RCC 7860 (cell line): ENCODE measurements around the gene PTGS1.

ENCODE experiments used
- DNase-seq: peaks from one replicate; pipeline ENCODE4 v3.0.0-alpha.2; 2015; ENCODE audit warnings: low spot score
- FAIRE-seq: peaks from 2 replicates; lab custom pipeline; 2012; peaks lifted over from hg19 to GRCh38; lab: Jason Lieb, UNC

The PTGS1 gene

DNA sequence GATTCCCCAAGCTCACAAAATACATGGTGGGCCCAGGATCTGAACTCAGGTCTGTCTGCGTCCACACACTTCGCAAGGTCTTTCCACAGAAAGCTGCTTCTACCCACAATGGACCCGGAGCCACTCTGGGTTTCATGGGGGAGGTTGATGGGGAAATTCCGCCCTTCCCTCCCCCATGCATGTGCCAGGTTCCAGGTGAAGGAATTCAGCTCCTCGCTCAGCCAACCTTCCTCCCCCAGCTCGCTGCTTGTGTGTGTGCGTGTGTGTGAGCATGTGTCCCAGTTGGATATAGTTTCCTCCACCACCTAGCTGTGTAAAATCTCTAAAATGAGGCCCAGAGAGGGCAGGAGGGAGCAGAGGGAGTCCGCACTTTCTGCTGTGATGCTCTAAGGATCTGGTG lies 1.0 kb downstream of the PTGS1 start:
- DNase-seq (no peak), FAIRE-seq (no peak)

DNA sequence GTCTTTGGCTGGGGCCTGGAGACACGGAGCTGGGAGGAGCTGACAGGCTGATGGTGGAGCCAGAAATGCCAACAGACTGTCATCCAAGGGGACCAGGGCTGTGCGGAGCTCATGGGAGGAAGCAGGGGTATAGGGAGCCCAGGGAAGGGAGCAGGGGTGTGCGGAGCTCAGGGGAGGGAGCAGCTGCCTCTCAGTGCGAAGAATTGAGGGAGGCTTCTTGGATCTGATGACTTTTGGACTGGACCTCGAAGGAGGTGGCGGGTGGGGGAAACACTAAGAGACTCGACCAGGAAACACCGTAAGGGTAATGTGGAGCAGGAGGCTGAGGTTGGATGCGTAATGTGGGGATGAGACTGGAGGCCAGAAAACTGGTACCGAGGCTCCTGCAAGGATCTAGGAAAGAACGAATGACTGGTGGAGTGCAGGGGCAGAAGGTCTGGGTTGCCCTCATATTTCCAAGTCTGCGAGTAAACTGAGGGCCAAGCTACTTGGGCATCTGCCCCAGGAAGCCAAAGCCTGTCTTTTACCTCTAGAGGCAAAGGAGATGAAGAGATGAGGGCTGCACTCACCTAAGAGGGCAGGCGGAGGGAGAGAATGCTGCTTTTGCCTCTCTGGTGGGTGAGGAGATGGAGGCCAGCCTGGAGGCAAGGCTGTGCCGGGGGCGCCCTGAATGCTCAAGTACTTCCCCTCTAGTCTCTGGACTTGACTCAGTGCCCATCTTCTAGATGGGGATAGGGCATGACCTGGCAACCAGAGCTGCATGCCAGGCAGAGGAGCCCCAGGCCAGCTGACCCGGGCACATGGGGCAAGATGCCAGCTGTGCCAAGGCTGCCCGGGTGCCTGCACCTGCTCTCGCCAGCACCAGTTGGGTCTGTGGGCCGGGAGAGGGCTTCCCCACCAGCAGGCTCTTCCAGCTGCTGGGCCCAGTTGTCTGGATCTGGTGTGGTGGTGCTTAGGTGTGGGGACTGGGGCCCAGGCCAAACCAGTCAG lies 2.3 kb downstream of the PTGS1 start:
- FAIRE-seq (no peak), DNase-seq (no peak)

DNA sequence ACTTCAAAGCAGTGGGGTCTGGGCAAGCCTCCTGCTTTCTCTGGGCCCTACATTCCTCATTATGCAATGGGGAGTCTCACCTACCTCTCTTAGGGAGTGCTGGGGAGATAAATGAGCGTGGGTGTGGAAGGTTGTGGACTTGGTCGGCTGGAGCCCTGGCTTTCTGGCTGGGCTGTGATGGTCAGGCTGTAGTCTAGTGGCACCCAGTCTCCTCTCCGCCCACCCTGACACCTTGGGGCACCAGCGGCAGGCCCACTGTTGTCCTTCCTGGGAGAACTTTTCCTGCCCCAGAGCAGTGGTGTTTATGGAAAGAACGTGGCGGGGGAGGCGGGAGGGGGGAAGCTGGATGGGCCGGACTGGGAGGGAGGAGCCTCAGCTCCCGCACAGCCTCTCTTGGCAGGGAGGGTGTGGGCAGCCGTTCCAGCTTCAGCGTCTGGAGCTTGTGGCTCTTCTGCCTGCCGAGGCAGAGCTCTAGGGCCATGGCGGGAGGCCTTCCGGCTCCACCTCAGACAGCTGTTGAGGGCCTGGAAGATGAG lies 4.1 kb downstream of the PTGS1 start:
- no peak for DNase-seq
- no peak for FAIRE-seq

- FAIRE-seq, result no peak
- no peak for DNase-seq
These were observed 6.0 kb downstream of the PTGS1 start for GRCh38 chr9:122376796-122377195.

DNA sequence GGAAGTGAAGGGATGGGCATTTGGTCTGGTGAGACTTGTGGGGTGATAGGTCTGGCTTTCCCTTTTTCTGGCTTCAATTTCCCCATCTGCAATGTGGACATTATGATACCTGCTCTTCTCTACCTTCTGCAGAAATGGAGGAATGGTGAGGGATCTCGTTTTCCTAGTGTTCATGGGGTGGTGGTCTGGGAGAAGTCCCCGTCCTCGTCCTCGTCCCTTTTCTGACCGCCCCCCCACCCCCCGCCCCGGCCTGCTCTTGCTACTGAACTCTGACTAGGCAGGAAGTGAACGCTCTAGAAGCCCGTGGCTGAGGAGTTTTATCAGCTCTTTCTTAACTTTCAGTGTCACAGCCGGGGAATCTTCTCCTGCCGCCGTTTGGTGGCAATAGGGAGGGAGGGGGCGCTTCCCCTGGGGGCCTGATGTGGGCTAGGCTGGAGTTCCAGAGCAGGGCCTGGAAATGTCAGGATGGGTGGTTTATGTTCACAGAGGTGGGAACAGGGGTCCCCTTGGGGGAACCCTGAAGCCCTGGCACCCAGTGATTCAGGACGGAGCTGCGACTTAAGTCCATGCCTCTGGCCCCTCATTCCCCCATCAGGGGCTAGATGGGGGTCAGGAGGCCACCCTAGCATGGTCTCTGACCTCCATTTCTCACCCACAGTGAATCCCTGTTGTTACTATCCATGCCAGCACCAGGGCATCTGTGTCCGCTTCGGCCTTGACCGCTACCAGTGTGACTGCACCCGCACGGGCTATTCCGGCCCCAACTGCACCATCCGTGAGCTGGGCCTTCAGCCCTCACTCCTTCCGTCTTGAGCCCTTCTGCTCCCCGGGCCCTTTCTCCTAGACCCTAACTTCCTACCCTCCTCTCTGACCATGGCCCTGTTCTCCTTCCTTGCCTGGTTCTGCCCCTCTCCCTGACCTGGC lies 6.7 kb downstream of the PTGS1 start:
- no peak for FAIRE-seq

GRCh38 chr9:122378236-122378635 lies 7.4 kb downstream of the PTGS1 start:
- FAIRE-seq, result no peak

More for the DNA sequence above, 6.7 kb downstream of the PTGS1 start:
- DNase-seq, result no peak

DNA sequence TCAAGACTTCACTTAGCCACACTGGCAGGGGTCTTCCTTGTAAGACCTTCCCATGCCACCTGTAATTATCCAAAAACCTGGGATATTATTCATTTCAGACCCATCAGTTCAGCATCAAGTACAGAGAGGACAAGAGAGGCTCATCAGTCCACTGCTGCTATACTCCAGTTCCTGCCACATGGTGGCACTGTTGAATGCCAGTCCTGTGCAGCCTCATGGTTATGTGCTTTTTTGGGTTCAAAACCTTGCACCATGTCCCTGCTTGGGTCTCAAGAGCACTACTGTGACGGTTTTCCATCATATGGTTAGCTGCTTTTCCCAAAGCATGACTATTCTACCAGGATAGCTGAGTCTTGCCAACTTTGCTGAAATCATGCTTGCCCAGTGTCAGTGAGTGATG lies 8.5 kb downstream of the PTGS1 start:
- FAIRE-seq (no peak), DNase-seq (no peak)

More at GRCh38 chr9:122378236-122378635, 7.4 kb downstream of the PTGS1 start:
- no peak for DNase-seq

DNA sequence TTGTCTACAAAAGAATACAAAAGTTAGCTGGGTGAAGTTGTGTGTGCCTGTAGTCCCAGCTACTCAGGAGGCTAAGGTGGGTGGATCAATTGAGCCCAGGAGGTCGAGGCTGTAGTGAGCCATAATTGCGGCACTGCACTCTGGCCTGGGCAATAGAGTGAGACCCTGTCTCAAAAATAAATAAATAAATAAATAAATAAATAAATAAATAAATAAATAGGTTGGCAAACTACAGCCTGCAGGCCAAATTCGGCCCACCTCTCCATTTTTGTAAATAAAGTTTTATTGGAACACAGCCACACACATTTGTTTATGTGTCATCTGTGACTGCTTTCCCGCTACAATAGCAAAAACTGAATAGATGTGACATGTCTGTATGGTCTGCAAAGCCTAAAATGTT lies 9.5 kb downstream of the PTGS1 start:
- FAIRE-seq (no peak), DNase-seq (no peak)

- FAIRE-seq, result no peak
- DNase-seq, result no peak
These were observed 10.6 kb downstream of the PTGS1 start for GRCh38 chr9:122381206-122381950.

- no peak for DNase-seq
- no peak for FAIRE-seq
These were observed 12.4 kb downstream of the PTGS1 start for GRCh38 chr9:122382901-122383850.

- FAIRE-seq (peak; percentile 94), DNase-seq (peak; percentile 94)
These were observed 13.2 kb downstream of the PTGS1 start for GRCh38 chr9:122383992-122384461.

DNA sequence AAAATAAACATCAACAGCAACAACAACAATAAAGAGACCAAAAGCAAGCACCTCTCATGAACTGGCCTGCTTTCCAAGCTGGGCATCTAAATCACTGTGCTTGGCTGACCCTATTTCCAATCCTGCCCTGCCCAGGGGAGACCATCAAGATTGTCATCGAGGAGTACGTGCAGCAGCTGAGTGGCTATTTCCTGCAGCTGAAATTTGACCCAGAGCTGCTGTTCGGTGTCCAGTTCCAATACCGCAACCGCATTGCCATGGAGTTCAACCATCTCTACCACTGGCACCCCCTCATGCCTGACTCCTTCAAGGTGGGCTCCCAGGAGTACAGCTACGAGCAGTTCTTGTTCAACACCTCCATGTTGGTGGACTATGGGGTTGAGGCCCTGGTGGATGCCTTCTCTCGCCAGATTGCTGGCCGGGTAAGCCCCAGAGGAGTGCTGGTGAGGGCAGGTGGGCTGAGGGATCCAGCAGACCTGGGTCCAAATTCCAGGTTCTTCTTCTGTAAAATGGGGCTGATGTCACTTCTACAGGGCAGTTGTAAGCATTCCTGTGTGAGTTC lies 15.6 kb downstream of the PTGS1 start:
- DNase-seq, result no peak
- no peak for FAIRE-seq

DNA sequence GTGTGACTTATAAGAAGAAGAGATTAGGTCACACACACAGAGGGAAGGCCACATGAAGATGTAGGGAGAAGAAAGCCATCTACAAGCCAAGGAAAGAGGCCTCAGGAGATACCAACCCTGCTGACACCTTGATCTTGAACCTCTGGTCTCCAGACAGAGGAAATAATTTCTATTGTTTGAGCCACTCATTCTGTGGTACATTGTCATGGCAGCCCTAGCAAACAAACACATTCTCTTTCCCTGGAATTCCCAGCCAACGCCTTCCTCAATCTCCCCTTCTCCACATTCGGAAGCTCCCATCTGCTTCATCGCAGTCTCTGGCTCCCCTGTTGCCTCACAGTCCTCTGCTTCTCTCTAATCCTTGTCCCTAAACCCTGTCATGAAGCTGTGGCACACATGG lies 16.7 kb downstream of the PTGS1 start:
- no peak for FAIRE-seq
- DNase-seq, result no peak

DNA sequence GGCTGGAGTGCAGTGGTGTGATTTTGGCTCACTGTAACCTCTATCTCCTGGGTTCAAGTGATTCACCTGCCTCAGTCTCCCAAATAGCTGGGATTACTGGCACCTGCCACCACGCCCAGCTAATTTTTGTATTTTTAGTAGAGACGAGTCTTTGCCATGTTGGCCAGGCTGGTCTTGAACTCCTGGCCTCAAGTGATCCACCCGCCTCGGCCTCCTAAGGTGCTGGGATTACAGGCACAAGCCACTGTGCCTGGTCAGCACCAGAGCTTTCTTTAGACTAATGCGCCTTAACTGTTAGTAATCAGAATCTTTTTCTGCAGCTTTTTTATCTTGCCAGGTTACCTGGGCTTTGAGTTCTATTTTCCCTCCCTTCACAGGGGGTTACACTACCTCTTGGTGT lies 18.4 kb downstream of the PTGS1 start:
- FAIRE-seq (no peak), DNase-seq (no peak)

- DNase-seq (no peak), FAIRE-seq (no peak)
These were observed 19.1 kb downstream of the PTGS1 start for GRCh38 chr9:122389799-122390481.

DNA sequence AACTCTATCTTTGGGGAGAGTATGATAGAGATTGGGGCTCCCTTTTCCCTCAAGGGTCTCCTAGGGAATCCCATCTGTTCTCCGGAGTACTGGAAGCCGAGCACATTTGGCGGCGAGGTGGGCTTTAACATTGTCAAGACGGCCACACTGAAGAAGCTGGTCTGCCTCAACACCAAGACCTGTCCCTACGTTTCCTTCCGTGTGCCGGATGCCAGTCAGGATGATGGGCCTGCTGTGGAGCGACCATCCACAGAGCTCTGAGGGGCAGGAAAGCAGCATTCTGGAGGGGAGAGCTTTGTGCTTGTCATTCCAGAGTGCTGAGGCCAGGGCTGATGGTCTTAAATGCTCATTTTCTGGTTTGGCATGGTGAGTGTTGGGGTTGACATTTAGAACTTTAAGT lies 21.5 kb downstream of the PTGS1 start:
- no peak for FAIRE-seq
- DNase-seq, result no peak

GRCh38 chr9:122392714-122393113 lies 21.9 kb downstream of the PTGS1 start:
- no peak for FAIRE-seq
- no peak for DNase-seq

- DNase-seq (no peak), FAIRE-seq (no peak)
These were observed 22.6 kb downstream of the PTGS1 start for GRCh38 chr9:122393284-122393983.
